Activated naive CD4-positive, alpha-beta T cell (primary cell): ENCODE measurements around the gene SLC24A3.

Source experiments
- DNase-seq, 4 experiments: peaks; one replicate each; lab custom pipeline; 2025; lab: John Stamatoyannopoulos, UW

The SLC24A3 gene

DNA sequence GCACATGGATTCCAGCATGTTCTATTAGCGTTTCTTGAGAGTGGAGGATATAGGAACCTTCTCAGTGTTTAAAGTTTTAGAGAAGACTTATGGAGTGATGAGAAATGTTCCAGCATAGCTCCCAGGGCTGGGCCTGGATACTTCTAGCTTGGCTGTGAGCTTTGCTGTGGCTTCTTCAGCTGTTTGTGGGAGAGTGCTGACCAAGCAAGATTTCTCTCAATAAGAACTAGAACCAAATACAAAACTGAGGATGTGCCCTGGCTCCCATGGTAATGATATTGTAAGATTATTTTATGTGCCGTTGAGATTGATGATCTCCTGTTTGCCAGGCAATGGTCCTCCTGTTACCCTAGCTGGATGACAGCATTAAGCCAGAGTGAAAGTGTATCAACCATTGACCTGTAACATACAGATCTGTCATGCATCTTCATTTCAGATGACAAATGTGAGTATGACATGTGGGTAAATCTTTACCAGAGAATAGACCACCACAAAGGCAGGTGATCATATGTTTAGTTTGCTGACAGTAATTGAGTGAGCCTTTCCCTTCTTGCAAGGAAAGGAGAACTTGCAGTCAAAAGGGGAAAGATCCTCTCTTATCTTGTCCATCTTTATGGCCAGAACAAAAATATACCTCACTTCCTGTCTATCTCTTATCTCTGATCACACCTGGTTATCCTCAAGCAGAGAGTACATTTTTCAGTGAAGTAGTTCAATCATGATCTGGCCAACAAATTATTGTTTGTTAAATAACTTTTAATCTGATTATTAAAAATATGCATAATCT lies 180.1 kb downstream of the SLC24A3 start:
- no peak for DNase-seq

DNA sequence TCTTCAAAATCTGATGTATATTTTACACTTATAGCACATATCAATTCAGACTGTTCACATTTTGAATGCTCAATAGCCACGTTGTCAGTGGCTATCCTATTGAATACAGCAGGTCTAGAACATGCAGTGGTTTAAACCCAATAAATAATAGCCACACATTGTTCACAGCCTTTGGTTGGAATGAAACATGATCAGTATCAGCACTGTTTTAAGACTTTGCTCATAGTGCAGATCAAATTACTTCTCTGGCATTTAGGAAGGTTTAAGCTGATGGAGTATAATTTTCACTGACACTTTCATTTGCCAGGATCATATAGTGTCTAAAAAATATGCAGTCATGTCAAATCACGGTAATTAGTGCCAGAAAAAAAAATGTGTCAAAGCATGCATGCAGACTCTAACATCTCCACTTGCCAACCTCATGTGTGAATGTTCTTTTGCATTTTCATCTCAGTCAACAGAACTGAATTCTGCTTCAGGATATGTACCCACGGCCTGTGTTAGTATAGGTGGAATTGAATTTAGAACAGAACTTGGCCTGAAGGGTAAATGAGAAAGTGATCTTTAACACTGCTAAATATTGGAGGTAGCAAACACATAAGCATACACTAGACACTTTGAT lies 184.1 kb downstream of the SLC24A3 start:
- no peak for DNase-seq

DNA sequence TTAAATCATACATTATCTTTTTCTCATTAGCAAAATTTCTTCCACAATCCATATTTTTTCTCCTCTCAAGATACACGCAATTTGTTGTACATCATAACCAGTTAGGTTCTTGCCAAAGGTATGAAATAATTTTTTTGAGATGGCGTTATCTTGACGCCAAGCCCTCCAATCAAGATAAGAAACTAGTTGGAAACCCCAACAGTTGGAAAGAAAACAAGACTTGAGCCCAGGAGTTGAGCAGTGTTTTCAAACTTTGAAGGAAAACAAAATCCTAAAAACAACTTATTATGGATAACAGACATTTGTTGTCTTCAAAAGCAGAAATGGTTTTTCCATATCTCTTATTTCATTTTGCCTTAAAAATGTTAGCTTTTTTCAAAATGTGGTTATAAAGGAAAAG lies 184.8 kb downstream of the SLC24A3 start:
- DNase-seq, result no peak

DNA sequence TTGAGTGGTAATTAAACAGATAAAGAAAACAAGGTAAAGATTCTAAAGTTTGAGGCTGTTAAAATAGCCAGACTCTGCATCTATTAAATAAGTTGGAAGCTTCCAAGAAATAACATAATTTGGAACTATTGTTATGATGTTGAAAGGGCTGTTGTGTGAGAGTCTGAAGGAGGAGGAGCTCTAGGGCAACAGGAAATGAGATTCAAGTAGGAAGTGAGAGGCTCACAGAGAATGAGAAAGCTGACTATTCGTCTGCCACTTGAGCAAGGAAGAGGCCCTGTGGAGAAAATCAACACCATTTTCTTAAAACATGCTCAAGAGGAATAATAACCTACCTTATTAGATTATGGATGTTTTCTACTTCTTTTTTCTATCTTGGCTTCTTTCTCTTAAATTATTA lies 185.2 kb downstream of the SLC24A3 start:
- no peak for DNase-seq

DNA sequence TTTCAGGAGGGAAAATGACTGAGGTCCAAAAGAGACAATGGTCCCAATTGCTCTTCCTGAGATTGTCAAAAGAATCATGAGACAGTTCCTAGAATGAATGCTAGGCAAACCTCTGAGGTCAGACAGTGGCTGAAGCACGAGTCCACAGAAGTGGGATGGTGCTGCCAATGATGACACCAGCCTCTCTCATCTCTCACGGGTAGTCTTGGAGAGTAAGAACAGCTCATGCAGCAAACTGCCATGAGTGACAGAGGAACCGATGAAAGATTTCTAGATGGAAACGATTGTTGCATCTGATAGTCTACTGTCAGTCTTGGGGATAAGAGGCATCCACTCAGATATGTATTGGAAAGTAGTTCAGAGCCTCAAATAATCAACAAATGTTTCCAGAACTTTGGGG lies 188.7 kb downstream of the SLC24A3 start:
- DNase-seq, result no peak

DNA sequence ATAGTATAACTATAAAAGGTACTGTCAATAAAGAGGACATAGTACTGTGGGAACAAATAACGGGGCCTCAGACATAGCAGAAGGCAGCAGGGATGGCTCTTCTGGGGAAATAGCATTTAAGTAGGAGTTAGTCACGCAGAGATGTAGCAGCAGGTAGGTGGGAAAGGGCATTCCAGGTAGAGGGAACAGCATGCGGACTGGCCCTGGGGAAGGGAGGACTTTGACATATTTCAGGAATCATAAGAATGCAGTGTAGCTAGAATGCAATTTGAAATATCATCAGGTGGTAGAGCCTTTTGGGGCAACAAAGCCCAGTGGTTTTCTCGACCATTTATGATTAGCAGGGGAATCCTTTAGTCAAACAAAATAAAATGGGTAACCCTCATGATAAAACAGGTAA lies 191.1 kb downstream of the SLC24A3 start:
- no peak for DNase-seq

DNA sequence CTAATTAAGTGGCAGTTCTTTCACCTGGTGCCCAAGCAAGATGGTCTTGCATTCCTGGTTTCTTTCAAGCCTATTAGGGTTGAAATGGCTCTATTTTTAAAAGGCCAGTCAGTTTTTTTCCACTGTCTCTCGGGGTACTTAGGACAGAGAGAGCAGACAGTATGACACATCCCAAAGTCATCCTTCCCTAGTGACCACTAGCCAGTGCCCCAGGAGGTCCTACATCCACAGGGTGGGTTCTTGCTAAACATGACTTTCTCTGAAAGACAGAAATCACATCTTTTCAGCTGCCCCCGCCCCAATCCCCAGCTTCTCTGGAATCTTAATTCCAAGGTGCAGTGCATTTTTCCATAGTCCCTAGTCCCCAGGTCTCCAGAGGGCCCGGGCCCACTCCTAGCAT lies 192.4 kb downstream of the SLC24A3 start:
- no peak for DNase-seq

DNA sequence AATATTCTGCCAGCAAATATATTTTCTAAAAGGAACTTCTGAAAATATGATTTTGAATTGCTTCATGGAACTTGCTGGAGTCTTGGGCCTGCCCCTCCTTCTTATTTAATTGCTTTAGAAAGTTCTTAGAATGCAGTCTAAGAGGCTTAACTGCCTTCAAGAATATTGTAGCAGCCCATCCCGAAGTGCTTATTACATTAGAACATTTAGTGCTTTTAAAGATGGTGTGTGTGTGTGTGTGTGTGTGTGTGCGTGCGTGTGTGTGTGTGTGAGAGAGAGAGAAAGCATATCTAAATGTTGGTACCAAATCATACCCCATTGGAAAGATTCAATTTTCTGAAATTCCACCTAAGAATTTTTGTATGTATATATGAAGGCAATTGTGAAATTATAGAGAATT lies 193.5 kb downstream of the SLC24A3 start:
- DNase-seq, result no peak

DNA sequence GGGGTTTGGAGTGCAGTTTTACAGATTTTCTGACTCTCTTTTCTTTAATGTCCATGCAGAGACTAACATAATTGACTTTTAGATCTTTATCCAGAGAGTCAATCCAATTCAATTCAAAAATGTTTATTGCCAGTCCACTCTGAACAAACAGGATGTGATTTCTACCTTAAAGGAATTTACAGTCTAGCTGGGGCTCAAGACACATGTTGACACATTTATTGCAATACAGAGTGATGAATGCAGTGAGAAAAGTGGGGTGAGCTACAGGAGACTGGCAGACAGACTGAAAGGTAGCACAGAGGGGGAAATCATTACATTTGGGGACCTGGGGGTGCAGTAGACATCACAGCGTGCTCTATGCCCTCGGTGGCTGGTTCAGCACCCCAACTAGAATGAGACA lies 193.9 kb downstream of the SLC24A3 start:
- no peak for DNase-seq

DNA sequence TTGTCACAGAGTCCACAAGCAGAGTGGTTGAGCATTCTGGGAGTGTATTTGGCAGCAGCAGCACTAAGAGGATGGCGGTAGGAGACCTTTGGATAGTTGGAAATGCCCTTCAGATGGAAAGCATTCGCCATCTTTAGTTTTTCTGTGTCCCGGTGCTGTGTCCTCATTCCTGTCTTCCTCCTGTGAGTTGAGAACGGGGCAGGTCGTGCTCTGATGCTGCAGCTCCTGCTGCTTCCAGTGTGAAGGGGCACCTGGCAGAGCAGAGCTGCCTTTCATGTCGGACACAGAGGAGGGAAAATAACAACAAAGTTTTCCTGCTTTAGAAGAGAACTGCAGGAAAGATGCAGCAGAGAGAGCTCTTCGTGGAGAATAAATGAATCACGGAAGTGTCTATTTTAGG lies 194.8 kb downstream of the SLC24A3 start:
- no peak for DNase-seq

DNA sequence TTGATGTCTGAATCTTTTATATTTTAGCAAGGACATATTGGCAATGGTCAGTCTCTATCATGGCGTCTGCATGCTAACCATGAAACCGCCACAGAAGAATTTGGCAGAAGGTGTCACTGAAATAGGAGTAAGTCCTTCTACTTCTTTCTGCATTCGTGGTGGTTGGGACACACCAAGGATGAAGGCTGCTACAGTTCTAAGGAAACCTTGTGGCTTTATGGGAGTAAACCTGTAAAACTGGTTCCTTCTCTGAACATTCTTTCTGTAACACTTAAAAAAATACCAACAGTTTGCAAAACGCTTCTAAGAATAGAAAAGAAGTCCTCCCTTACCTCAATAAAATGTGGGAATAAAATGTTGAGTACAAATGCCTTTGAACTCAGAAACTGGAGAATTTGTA lies 195.3 kb downstream of the SLC24A3 start:
- DNase-seq, result no peak

DNA sequence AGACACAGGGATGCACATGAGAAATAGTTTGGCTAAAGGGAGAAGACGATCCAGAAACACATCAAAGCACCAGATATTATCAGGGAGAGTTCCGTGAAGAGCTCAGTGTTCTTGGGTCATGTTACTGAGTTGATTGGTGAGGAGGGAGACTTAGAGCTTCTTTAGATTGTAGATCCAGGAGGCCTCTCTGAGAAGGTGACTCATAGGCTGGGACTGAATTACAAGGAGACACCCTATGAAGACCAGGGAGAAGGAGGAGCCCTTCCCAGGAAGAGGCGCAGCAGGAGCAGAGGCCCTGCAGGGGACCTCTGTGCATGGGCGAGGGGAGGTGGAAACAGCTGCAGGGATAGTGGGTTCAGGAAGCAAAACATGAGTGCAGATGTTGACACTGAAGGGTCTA lies 196.5 kb downstream of the SLC24A3 start:
- no peak for DNase-seq

DNA sequence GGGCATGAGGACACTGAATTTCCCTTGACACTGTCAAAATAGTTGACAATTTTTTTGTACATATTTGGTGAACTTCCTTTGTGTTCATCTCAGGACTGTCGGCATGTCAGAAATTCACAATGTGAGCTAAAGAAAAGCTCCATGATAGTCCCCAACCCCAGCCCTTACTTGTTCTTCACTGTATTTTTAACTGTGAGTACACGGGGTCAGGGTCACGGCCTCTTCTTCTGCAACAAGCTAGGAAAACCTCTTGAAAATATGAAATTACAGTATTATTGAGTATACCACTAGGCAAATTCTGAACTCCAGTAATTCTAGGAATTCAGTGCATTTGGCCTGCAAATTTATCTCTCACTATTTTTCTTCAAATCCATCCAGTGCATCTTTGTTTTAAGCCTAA lies 199.4 kb downstream of the SLC24A3 start:
- DNase-seq, result no peak

DNA sequence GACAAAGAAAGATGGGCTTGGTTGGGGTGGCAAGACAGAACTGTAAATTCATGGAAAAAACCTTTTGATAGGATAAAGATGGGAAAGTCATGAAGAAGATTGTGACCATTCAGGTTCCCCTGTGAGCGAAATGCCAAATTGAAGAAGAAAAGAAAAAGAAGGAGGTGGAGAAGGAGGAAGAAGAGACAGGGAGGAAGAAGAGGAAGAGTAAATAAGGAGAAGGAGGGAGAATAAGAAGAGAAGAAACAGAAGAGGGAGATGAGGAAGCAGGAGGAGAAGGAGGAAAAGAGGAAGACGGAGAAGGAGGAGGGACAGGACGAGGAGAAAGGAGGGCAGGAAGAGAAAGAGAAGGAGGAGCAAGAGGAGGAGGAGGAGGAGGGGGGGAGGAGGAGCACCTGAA lies 199.8 kb downstream of the SLC24A3 start:
- DNase-seq, result no peak

DNA sequence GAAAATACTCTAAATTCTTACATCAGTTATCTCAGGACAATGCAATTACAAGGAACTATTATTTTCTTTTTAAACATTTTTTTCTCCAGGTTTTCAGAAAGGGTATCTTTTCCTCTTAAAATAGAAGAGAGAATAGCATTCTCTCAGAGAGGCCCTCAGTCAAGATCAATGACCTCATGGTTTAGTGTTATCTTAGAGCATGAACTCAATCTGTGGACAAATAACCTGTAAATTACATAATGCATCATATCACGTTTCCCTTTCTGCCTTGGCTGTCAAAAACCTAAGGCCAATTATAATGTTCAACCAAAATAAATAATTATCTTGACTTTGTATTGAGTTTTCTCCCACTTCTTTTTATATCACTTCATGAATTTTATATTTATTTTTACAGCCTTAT lies 202.2 kb downstream of the SLC24A3 start:
- DNase-seq, result no peak

DNA sequence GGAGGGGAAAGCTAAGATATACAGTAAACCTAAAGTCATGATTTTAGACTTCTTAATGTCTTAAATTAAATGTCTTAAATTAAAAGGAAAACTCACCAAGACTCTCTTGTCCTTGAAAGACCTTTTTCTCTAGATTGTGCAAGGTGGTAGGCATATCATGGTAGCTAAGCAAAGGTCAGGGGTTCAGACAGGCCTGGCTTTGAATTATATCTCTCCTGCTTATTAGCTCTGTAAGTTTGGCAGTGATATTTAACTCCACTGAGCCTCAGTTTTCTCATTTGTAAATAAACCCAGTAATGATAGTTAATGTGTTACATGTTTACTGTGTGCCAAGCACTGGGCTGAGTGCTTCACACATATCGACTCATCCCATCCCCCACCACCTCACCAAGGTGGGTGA lies 203.3 kb downstream of the SLC24A3 start:
- no peak for DNase-seq

DNA sequence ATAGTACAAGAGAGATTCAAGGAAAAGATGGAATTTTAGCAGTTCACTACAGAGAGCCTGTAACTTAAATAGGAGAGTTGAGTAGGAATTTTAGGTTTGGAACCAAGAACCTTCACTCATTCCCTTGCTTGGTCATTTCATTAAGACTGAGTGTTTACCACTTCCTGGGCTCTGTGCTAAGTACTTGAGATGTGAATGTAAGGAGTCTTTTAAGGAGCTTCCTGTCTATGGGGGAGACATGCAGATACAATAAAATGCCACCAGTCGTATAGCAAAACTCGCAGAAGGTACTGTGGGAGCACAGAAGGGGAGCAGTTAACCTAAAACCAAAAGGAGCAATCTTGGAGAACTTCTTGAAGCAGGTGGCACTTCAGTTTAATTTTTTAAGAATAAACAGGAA lies 204.2 kb downstream of the SLC24A3 start:
- DNase-seq, result no peak

DNA sequence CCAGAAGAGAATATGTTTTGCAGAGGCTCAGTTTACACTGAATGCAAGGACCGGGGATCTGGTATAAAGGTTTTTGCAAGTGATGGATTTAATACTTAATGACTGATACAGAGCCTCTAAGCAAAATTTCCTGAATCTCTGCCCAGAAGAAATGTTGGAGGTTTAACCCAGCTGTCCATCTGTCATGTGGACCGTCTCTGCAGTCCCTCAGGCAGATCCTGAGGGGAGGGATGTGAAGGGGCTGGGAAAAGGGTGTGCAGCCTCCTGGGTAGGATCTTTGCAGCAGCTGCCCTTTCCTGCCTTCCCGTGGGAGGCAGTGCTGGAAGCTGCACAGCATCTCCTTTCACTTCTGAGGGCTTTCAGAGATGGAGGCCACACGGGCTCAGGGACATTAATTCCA lies 207.0 kb downstream of the SLC24A3 start:
- DNase-seq, result no peak

DNA sequence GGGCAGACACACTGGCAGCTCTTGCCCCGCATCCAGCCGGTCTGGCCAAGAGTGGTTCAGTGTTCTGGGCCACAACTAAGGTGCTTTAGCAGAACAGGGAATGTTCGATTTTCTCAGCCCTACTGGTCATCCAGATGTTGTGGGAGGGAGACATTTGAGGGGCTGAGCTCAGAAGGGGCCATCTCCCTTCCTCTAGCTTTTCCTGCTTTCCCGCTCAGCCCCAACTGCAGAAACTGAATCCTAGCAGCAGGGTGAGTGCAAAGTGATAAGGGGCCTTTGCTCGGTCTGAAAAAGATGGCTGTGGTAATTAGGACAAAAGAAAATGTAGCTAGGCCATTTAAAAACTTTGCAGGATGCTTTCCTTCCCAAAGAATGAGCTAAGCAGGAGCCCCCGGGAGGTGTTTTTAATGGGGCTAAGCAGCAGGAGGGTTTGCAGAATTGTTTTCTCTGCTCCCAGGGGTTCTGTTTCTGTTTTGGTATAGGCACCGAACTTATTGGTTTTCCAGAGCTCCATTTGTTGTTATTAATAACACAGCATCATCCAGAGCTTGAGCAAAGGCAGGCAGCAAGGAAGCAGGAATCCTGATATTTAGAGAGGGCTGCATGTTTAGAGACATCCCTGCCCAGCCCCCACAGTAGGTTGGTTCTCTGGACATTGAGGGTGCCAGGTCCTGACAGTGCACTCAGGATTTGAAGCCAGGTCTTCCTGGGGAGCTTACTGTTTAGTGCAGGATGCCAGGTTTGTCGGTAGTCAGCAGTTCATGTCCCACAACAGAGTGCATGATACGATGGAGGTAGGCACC lies 210.9 kb downstream of the SLC24A3 start:
- no peak for DNase-seq

DNA sequence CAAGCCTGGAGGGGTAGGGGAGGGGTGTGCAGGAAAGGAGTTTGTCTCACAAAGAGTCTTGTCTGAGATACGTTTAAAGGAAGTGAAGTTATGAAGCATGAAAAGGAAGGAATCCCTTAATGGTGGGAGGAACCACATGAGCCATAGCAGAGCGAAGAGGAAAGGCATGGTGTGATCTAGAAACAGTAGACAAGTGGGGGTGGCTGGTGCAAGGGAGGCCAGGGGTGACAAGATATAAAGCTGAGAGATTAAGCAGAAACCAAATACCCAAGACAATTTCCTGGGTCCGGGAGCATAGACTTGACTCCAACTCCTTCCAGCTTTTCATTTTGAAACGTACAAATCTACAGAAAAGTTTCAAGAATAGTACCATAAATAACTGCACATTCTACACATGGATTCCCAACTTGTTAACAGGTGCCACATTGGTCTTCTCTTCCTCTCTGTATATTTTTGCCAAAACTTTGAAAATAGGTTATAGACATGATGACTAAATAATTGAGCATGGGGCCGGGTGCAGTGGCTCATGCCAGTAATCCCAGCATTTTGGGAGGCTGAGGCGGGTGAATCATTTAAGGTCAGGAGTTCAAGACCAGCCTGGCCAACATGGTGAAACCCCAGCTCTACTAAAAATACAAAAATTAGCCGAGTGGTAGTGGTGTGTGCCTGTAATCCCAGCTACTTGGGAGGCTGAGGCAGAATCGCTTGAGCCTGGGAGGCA lies 211.6 kb downstream of the SLC24A3 start:
- DNase-seq, result no peak

DNA sequence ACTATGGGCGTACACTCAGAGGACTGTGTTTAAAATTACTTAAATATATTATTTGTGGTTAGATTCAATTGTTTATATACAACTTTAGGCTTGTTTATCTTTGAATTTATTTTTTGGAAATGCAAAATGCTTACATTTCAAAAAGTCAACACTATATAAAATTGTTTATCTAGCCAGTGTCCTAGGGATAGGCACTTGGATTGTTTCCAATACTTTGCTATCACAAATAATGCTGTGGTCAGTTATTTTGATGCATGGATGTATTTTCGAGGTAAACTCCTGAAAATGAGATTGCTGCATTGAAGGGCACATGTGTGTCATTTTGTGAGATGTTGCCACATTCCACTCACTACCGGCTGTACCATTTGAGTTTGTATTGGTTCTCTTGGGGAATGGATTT lies 213.9 kb downstream of the SLC24A3 start:
- DNase-seq, result no peak

DNA sequence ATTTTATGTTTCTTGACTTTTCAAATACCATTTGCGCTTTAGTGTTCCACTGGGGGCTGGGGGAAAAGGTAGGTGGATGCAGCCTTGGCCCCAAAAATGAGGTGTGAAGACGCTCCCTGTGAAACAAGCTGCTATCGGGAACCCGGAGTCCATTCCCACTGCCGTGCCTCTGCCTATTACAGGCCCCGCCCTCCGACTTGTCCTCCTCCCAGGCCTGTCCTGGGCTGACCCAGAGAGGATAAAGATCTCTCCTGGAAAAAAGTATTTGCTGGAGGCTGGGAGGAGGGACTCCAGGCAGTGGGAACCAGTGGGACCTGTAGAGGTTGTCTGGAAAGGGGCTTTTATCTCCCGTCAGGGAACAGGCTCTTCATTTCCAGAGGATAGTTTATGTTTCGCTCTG lies 215.0 kb downstream of the SLC24A3 start:
- DNase-seq, result no peak

DNA sequence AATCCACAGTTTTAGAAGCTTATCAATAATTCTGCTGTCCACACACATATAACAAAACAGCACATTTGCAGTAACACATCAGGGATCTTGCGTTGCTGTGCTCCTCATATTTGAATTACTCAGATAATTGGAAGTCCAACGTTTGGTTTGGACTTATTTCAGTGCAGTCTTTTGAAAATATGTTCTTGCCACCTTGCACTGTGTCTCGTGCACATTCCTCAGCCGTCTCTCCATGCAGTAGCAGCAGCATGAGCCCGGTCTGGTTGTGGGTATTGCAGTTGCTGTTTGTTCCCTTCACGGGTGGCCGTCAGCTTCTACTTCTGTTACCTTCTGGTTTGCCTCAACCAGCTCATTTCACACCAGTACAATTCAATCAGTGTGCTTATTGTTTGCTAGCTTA lies 215.5 kb downstream of the SLC24A3 start:
- DNase-seq, result no peak
